ENCODE data around the gene SCARF1.

DNA sequence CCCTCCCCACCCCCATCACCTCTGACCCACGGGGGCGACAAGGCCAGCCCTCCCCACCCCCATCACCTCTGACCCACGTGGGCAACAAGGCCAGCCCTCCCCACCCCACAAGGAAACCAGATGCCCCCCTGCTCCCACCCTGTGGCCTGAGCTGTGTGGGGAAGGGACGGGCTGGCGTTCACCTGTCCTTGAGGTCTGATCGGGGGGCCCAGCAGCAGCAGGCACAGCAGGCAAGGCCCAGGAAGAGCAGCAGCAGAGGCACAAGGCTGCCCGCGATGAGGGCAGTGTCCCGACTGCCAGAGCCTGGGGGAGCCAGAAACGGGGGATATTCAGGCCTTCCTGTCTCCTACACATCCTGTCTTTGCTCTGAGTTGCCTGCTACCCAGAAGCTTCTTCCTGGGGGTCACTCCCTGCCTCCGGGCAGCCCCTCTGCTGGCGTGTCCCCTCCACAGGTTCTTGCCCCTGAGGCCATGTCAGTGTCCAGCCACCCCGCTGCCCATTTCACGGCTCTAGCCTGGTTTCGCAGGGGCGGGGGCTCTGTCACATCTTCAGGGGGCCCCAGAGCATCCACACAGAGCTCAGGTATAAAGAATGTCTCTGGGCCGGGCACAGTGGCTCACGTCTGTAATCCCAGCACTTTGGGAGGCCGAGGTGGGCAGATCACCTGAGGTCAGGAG lies 6.8 kb downstream of the SCARF1 start:
- no peak for TF ChIP-seq EZH2 (IDR thresholded peaks at IDR 0.05)
- no peak for TF ChIP-seq POLR2AphosphoS5 (IDR thresholded peaks at IDR 0.05; ENCODE audit: borderline replicate concordance, low read depth, low read length)

Data from SK-N-MC (cell line).